ENCODE data around the gene G2E3.

- no peak for TF ChIP-seq SUZ12 (IDR thresholded peaks at IDR 0.05)
- no peak for TF ChIP-seq PKNOX1 (IDR thresholded peaks at IDR 0.05)
- no peak for TF ChIP-seq CTBP1 (IDR thresholded peaks at IDR 0.05; ENCODE audit: borderline replicate concordance)
- no peak for TF ChIP-seq FOXA1 (IDR thresholded peaks at IDR 0.05)
- no peak for TF ChIP-seq ZNF384 (IDR thresholded peaks at IDR 0.05)
- no peak for TF ChIP-seq HDGF (IDR thresholded peaks at IDR 0.05; ENCODE audit: borderline replicate concordance)
- TF ChIP-seq NFRKB (IDR thresholded peaks at IDR 0.05) = no peak
- no peak for TF ChIP-seq SP1 (IDR thresholded peaks at IDR 0.05)
- no peak for TF ChIP-seq FOXK2 (IDR thresholded peaks at IDR 0.05)
- no peak for TF ChIP-seq LEF1 (IDR thresholded peaks at IDR 0.05; ENCODE audit: borderline replicate concordance)
- TF ChIP-seq ELF4 (IDR thresholded peaks at IDR 0.05) = no peak
- no peak for TF ChIP-seq BHLHE40 (IDR thresholded peaks at IDR 0.05; ENCODE audit: borderline replicate concordance)
- TF ChIP-seq FOXM1 (IDR thresholded peaks at IDR 0.05; ENCODE audit: borderline replicate concordance) = no peak
Observed at GRCh38 chr14:30638926-30639325, 80.0 kb downstream of the G2E3 start.
